Memory B cell (primary cell): ENCODE data around the gene ATXN7L1.

Source experiments
- ATAC-seq: fragments of 150-1000 bp; cut with Tn5 transposase; 2 replicates; pipeline ENCODE4 v1.10.0; 2021; ENCODE audit warnings: low read depth, mild to moderate bottlenecking, moderate library complexity
- DNase-seq, 2 donors: peaks; one replicate each; pipeline ENCODE4 v3.0.0; 2022; ENCODE audit warnings: low spot score in 2 of 2
- H3K27ac Mint-ChIP-seq: one replicate; pipeline ENCODE4 v1.8.0; 2022; ENCODE audit warnings: mild to moderate bottlenecking, moderate library complexity, mixed read lengths
- H3K27me3 Mint-ChIP-seq: one replicate; pipeline ENCODE4 v1.8.0; 2022; ENCODE audit warnings: mixed read lengths
- H3K36me3 Mint-ChIP-seq: one replicate; pipeline ENCODE4 v1.8.0; 2022; ENCODE audit warnings: mild to moderate bottlenecking, mixed read lengths
- H3K4me1 Mint-ChIP-seq: one replicate; pipeline ENCODE4 v1.8.0; 2022; ENCODE audit warnings: mixed read lengths
- H3K4me3 Mint-ChIP-seq: one replicate; pipeline ENCODE4 v1.8.0; 2022; ENCODE audit warnings: mild to moderate bottlenecking, moderate library complexity, mixed read lengths
- H3K9me3 Mint-ChIP-seq: one replicate; pipeline ENCODE4 v1.8.0; 2022; ENCODE audit warnings: mixed read lengths

Gene ATXN7L1

DNA sequence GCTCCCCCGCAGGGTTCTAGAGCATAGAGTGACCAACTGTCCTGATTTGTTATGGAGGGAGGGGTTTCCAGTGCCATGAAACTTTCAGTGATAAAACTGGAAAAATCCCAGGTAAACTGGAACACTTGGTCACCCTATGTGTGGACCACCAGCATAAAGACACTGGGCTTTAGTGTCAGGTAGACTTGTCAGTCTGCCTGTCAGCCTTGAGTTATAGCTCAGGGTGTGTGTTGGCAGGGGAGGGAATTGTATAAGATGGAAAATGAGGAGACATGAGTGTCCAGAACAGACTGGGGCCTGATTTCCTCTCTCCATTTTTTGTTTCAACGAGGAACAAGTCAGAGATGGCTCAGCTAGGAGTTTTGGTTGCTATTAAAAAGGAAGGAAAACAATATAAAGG lies 284.9 kb downstream of the ATXN7L1 start:
- Mint-ChIP-seq H3K36me3 (no peaks in the 10 kb centered on the region), H3K9me3 (no peaks in the 10 kb centered on the region), H3K4me1 (peaks cover 15% of the 10 kb centered on the region), H3K27ac (no peak overlapping the region), H3K4me3 (no peak overlapping the region), H3K27me3 (no peaks in the 10 kb centered on the region)
- ATAC-seq: no peak
- DNase-seq: no peak

GRCh38 chr7:105590793-105591192 lies 285.6 kb downstream of the ATXN7L1 start:
- no peaks in the 10 kb centered on the region for H3K9me3 Mint-ChIP-seq
- peaks cover 18% of the 10 kb centered on the region for H3K4me1 Mint-ChIP-seq
- DNase-seq (no peak), ATAC-seq (no peak)
- no peaks in the 10 kb centered on the region for H3K27me3 Mint-ChIP-seq
- no peak overlapping the region for H3K27ac Mint-ChIP-seq
- no peak overlapping the region for H3K4me3 Mint-ChIP-seq
- H3K36me3 Mint-ChIP-seq: no peaks in the 10 kb centered on the region

- no peaks in the 10 kb centered on the region for H3K27me3 Mint-ChIP-seq
- H3K36me3 Mint-ChIP-seq: peaks cover 1% of the 10 kb centered on the region
- DNase-seq: peak; percentile 34 to 49
- H3K4me3 Mint-ChIP-seq: peak overlapping the region; percentile 11
- H3K27ac Mint-ChIP-seq: peak overlapping the region; percentile 50
- peak; percentile 91 for ATAC-seq
- peaks cover 18% of the 10 kb centered on the region for H3K4me1 Mint-ChIP-seq
- H3K9me3 Mint-ChIP-seq: peaks cover under 1% of the 10 kb centered on the region
Observed at GRCh38 chr7:105589356-105590077, 286.9 kb downstream of the ATXN7L1 start.

DNA sequence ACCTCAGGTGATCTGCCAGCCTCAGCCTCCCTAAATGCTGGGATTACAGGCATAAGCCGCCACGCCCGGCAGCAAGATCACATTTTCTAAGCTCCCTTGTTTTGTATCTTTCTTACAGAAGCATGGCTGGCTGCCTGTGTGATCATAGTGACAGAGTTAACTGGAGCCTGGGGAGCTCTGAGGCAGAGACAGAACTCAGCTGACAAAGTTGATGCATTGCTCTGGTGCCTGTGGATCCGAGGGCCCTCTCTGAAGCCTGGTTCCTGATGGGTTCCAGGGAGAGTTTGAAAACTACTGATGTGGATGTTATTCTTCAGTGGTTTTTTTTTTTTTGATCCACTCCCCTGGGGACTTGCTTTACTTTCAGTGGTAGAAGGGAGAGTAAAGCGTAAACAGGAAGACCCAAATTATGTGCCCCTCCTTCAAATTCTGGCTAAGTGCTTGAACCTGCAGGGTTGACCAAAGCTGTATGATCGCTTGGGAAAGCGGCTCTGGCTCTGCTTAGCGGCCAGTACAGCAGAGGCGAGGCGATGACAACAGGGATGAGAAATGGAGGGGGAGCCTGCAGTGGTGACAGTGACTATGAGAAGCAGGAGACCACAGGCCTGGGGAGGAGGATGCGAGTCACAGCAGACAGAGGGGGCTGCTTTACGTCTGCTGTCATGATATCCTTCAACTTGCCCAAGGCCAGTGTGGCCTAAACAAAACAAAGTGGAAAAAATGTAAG lies 288.3 kb downstream of the ATXN7L1 start:
- H3K9me3 Mint-ChIP-seq: peaks cover 2% of the 10 kb centered on the region
- H3K4me3 Mint-ChIP-seq: no peak overlapping the region
- ATAC-seq (no peak), DNase-seq (no peak)
- peak overlapping the region; percentile 12 for H3K27ac Mint-ChIP-seq
- H3K36me3 Mint-ChIP-seq: peaks cover 4% of the 10 kb centered on the region
- H3K27me3 Mint-ChIP-seq: no peaks in the 10 kb centered on the region
- H3K4me1 Mint-ChIP-seq: peaks cover 13% of the 10 kb centered on the region

GRCh38 chr7:105585850-105586500 lies 290.4 kb downstream of the ATXN7L1 start:
- no peak for ATAC-seq
- H3K4me1 Mint-ChIP-seq: peaks cover 18% of the 10 kb centered on the region
- peaks cover 4% of the 10 kb centered on the region for H3K36me3 Mint-ChIP-seq
- H3K4me3 Mint-ChIP-seq: no peak overlapping the region
- DNase-seq: no peak
- peaks cover 3% of the 10 kb centered on the region for H3K27me3 Mint-ChIP-seq
- H3K9me3 Mint-ChIP-seq: peaks cover 2% of the 10 kb centered on the region
- no peak overlapping the region for H3K27ac Mint-ChIP-seq

- peaks cover 4% of the 10 kb centered on the region for H3K36me3 Mint-ChIP-seq
- H3K4me3 Mint-ChIP-seq: no peak overlapping the region
- DNase-seq (no peak), ATAC-seq (no peak)
- H3K4me1 Mint-ChIP-seq: peaks cover 15% of the 10 kb centered on the region
- H3K27me3 Mint-ChIP-seq: peaks cover 3% of the 10 kb centered on the region
- H3K27ac Mint-ChIP-seq: no peak overlapping the region
- H3K9me3 Mint-ChIP-seq: peaks cover 2% of the 10 kb centered on the region
Observed at GRCh38 chr7:105584165-105584564, 292.2 kb downstream of the ATXN7L1 start.

DNA sequence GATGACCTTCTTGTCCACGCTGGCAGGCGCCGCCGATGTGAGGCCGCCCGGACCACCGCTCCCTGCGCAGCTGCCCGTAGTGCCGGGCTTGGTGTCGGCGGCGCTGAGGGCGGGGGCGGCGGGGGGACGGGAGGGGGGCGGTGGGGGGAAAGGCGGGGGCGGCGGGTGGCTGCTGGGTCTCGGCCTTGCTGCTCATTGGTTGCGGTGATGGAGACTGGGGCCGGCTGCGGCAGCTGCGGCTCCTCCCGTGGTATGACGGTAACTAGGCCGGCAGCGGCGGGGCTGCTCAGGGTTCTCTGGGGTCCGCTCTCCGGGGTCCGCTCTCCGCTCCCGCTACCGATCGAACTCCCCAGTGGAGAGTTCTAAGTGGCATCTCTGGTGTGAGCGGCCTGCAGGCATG lies 293.3 kb downstream of the ATXN7L1 start:
- H3K27ac Mint-ChIP-seq: no peak overlapping the region
- DNase-seq (no peak), ATAC-seq (no peak)
- no peak overlapping the region for H3K4me3 Mint-ChIP-seq
- H3K27me3 Mint-ChIP-seq: peaks cover 3% of the 10 kb centered on the region
- peaks cover 2% of the 10 kb centered on the region for H3K9me3 Mint-ChIP-seq
- peaks cover 11% of the 10 kb centered on the region for H3K4me1 Mint-ChIP-seq
- peaks cover 4% of the 10 kb centered on the region for H3K36me3 Mint-ChIP-seq

DNA sequence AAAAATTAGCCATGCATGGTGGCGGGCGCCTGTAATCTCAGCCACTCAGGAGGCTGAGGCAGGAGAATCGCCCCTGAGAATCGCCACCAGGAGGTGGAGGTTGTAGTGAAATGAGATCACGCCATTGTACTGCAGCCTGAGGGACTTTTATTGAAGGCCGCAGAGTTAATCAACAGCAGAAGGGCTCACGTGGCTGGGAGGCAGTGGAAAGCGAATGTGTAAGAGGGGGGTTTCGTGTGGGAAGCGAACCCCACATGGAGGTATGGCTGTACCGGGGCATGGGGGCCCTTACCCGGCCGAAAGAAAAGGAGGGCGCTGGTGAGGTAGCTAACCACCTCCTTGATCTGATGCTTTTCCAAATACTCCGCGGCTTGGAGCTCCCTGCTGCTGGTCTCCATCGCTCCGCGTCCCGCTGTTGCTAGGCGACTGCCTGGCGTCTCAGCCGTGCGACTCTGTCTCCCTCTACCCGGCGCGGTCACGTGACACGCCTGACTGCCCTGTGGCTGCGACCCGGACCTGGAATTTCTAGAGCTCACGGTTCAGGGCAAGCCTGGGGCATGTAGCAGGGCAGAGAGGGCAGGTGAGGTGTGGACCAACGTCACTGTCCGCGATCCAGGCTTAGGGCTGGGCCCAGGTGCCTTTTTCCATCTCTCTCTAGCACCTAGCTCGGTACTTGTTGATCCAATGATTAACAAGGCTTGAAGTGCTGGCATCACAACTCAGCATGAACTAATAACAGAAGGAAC lies 295.2 kb downstream of the ATXN7L1 start, which contains the start of gene EFCAB10:
Gene EFCAB10, minus strand, starts transcription at position 428 of the 746 bp plus-strand sequence. Its CDS starts 30 bp downstream, at position 398.
- peaks cover 3% of the 10 kb centered on the region for H3K27me3 Mint-ChIP-seq

GRCh38 chr7:105580022-105580740 lies 296.2 kb downstream of the ATXN7L1 start:
- Mint-ChIP-seq H3K9me3 (peaks cover 2% of the 10 kb centered on the region), H3K4me3 (no peak overlapping the region), H3K27ac (no peak overlapping the region), H3K4me1 (peaks cover 6% of the 10 kb centered on the region), H3K36me3 (peaks cover 4% of the 10 kb centered on the region), H3K27me3 (peaks cover 3% of the 10 kb centered on the region)
- no peak for DNase-seq
- no peak for ATAC-seq

More for the DNA sequence above, 295.2 kb downstream of the ATXN7L1 start, which contains the start of gene EFCAB10:
- Mint-ChIP-seq H3K4me1 (peaks cover 8% of the 10 kb centered on the region), H3K4me3 (peak within 1 kb of the TSS; percentile 83), H3K36me3 (peaks cover 4% of the 10 kb centered on the region), H3K9me3 (peaks cover 2% of the 10 kb centered on the region), H3K27ac (peak within 1 kb of the TSS; percentile 58)
- peak; percentile 26 to 30 for DNase-seq
- peak; percentile 79 for ATAC-seq

DNA sequence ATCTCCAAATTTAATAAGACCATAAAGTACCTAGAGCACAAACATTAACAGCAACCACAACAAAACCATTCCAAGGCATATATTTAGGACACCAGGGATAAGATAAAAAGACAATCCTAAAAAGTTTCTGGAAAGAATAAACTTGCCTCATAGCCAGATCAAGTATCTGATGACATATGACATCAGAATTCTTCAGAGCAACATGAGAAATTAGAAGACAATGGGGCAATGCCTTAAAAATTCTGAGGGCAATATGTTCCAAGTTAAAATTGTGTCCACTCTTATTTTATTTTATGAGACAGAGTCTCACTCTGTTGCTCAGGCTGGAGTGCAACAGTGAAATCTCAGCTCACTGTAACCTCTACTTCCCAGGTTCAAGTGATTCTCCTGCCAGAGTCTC lies 297.9 kb downstream of the ATXN7L1 start:
- ATAC-seq (no peak), DNase-seq (no peak)
- Mint-ChIP-seq H3K4me3 (no peak overlapping the region), H3K9me3 (no peaks in the 10 kb centered on the region), H3K36me3 (no peaks in the 10 kb centered on the region), H3K4me1 (peaks cover 6% of the 10 kb centered on the region), H3K27me3 (peaks cover 3% of the 10 kb centered on the region), H3K27ac (no peak overlapping the region)

- no peaks in the 10 kb centered on the region for H3K36me3 Mint-ChIP-seq
- H3K4me3 Mint-ChIP-seq: no peak overlapping the region
- ATAC-seq: no peak
- no peaks in the 10 kb centered on the region for H3K9me3 Mint-ChIP-seq
- peaks cover 6% of the 10 kb centered on the region for H3K4me1 Mint-ChIP-seq
- no peaks in the 10 kb centered on the region for H3K27me3 Mint-ChIP-seq
- DNase-seq: no peak
- no peak overlapping the region for H3K27ac Mint-ChIP-seq
Observed at GRCh38 chr7:105577251-105577650, 299.1 kb downstream of the ATXN7L1 start.

DNA sequence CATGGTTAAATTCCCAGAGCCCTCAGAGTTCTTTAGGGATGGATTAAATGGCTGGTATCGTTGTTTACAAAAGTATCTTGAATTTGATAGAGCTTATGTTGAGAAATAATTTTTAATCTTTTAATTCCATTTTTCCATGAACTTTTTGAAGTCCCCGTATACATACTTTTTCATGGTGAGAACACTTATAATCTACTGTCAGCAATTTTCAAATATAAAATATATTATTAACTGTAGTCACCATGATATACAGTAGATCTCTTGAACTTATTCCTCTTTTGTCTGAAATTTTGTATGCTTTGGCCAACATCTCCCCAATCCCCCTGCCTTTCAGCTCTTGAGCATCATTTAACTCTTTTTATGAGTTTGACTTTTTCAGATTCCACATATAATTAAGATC lies 304.5 kb downstream of the ATXN7L1 start:
- H3K27ac Mint-ChIP-seq: no peak overlapping the region
- no peaks in the 10 kb centered on the region for H3K27me3 Mint-ChIP-seq
- ATAC-seq: no peak
- no peak for DNase-seq
- H3K36me3 Mint-ChIP-seq: peaks cover 3% of the 10 kb centered on the region
- H3K4me3 Mint-ChIP-seq: no peak overlapping the region
- no peaks in the 10 kb centered on the region for H3K4me1 Mint-ChIP-seq
- no peaks in the 10 kb centered on the region for H3K9me3 Mint-ChIP-seq

GRCh38 chr7:105567821-105568220 lies 308.6 kb downstream of the ATXN7L1 start:
- Mint-ChIP-seq H3K27ac (no peak overlapping the region), H3K9me3 (no peaks in the 10 kb centered on the region), H3K27me3 (no peaks in the 10 kb centered on the region), H3K4me1 (no peaks in the 10 kb centered on the region), H3K4me3 (no peak overlapping the region), H3K36me3 (peaks cover 11% of the 10 kb centered on the region)
- no peak for ATAC-seq
- DNase-seq: no peak
